HEK293 (cell line): Measurements from ENCODE around the gene GLRX5.

Source experiments
- CTCF ChIA-PET: fragments of 350-600 bp; formaldehyde crosslinking; extraction: SDS; loops from one replicate; lab custom pipeline; 2021; ENCODE audit warnings: antibody characterized with exemption; lab: Yijun Ruan, JAX
- POLR2A ChIA-PET: fragments of 300-600 bp; formaldehyde crosslinking; extraction: SDS; loops from one replicate; lab custom pipeline; 2020; ENCODE audit warnings: antibody characterized with exemption, inconsistent platforms; lab: Yijun Ruan, JAX
- H3K27ac ChIP-seq: fragments of 200-500 bp; sonication (Bioruptor generic); 2 replicates; pipeline ENCODE4 v1.5.1; 2014; ENCODE audit warnings: low read depth, low read length, control low read depth, inconsistent platforms; ENCODE audit errors: extremely low read depth
- H3K36me3 ChIP-seq, 2 experiments: fragments of 200-500 bp in 1 of 2; sonication (Bioruptor generic) in 1 of 2; 1 replicate in 1 of 2; 2 replicates in 1 of 2; pipeline ENCODE4 v1.5.1; 2014 to 2017; ENCODE audit warnings: inconsistent platforms in 2 of 2, low read length in 2 of 2; ENCODE audit not compliant: control insufficient read depth in 2 of 2, insufficient read depth in 1 of 2
- H3K4me1 ChIP-seq: fragments of 200-500 bp; sonication (Bioruptor generic); 2 replicates; pipeline ENCODE4 v1.5.1; 2014; ENCODE audit warnings: mild to moderate bottlenecking, low read length, inconsistent platforms; ENCODE audit not compliant: control insufficient read depth, insufficient read depth
- H3K4me3 ChIP-seq: 2 replicates; pipeline ENCODE4 v1.5.1; 2011; ENCODE audit warnings: low read depth, mild to moderate bottlenecking, control low read depth, low read length, moderate library complexity
- H3K9me3 ChIP-seq: fragments of 200-500 bp; sonication (Bioruptor generic); 2 replicates; pipeline ENCODE4 v1.5.1; 2014; ENCODE audit warnings: low read depth, low read length, inconsistent platforms; ENCODE audit not compliant: control insufficient read depth, insufficient read depth
- BCL11A ChIP-seq: fragments of 450-650 bp; formaldehyde crosslinking; IDR thresholded peaks from 2 replicates; pipeline ENCODE4 v1.5.1; 2016; ENCODE audit warnings: low read depth, missing biosample characterization, missing genetic modification characterization
- BCL11B ChIP-seq: fragments of 450-650 bp; formaldehyde crosslinking; IDR thresholded peaks from 2 replicates; pipeline ENCODE4 v1.5.1; 2016; ENCODE audit warnings: low read depth, missing biosample characterization, missing genetic modification characterization
- EGR2 ChIP-seq: fragments of 450-650 bp; formaldehyde crosslinking; IDR thresholded peaks from 2 replicates; pipeline ENCODE4 v1.5.1; 2016; ENCODE audit warnings: low read depth, missing biosample characterization, missing genetic modification characterization
- GLI2 ChIP-seq: fragments of 450-650 bp; formaldehyde crosslinking; IDR thresholded peaks from 2 replicates; pipeline ENCODE4; 2017; ENCODE audit warnings: missing biosample characterization, missing genetic modification characterization, low read depth, borderline replicate concordance
- GLI4 ChIP-seq: fragments of 450-650 bp; formaldehyde crosslinking; IDR thresholded peaks from 2 replicates; pipeline ENCODE4 v1.5.1; 2016; ENCODE audit warnings: missing biosample characterization, missing genetic modification characterization
- HOXC10 ChIP-seq: sonication (generic); formaldehyde crosslinking; IDR thresholded peaks from 2 replicates; pipeline ENCODE4 v1.8.1; 2023; ENCODE audit warnings: mild to moderate bottlenecking, missing genetic modification reagents
- INSM2 ChIP-seq: fragments of 450-650 bp; formaldehyde crosslinking; IDR thresholded peaks from 2 replicates; pipeline ENCODE4 v1.5.1; 2016; ENCODE audit warnings: missing biosample characterization, missing genetic modification characterization
- SETDB1 ChIP-seq: IDR thresholded peaks from one replicate; pipeline ENCODE4 v1.6.1; 2017; ENCODE audit warnings: mild to moderate bottlenecking, low read length, moderate library complexity, mixed read lengths; ENCODE audit not compliant: insufficient read length
- ZBTB26 ChIP-seq: fragments of 450-650 bp; formaldehyde crosslinking; optimal IDR thresholded peaks from 2 replicates; pipeline ENCODE3; 2016; ENCODE audit warnings: missing biosample characterization, mild to moderate bottlenecking, missing genetic modification characterization
- ZBTB44 ChIP-seq: fragments of 450-650 bp; IDR thresholded peaks from 2 replicates; pipeline ENCODE4 v1.5.1; 2018; ENCODE audit warnings: missing biosample characterization, mild to moderate bottlenecking, missing genetic modification characterization
- ZFHX2 ChIP-seq: fragments of 450-650 bp; formaldehyde crosslinking; conservative IDR thresholded peaks from 2 replicates; pipeline ENCODE4 v1.5.1; 2016; ENCODE audit warnings: missing biosample characterization, missing genetic modification characterization
- ZNF24 ChIP-seq: fragments of 450-650 bp; formaldehyde crosslinking; IDR thresholded peaks from 2 replicates; pipeline ENCODE4 v1.5.1; 2016; ENCODE audit warnings: missing biosample characterization, missing genetic modification characterization
- ZNF248 ChIP-seq: fragments of 450-650 bp; formaldehyde crosslinking; IDR thresholded peaks from 2 replicates; pipeline ENCODE4 v1.5.1; 2017; ENCODE audit warnings: missing biosample characterization, missing genetic modification characterization
- ZNF513 ChIP-seq: fragments of 450-650 bp; IDR thresholded peaks from 2 replicates; pipeline ENCODE4 v1.5.1; 2018; ENCODE audit warnings: missing biosample characterization, missing genetic modification characterization
- ZNF621 ChIP-seq: fragments of 450-650 bp; formaldehyde crosslinking; IDR thresholded peaks from 2 replicates; pipeline ENCODE4 v1.5.1; 2017; ENCODE audit warnings: missing biosample characterization, missing genetic modification characterization
- ZNF624 ChIP-seq: fragments of 450-650 bp; formaldehyde crosslinking; IDR thresholded peaks from 2 replicates; pipeline ENCODE4 v1.5.1; 2017; ENCODE audit warnings: missing biosample characterization, missing genetic modification characterization
- ZNF704 ChIP-seq: fragments of 450-650 bp; formaldehyde crosslinking; IDR thresholded peaks from 2 replicates; pipeline ENCODE4 v1.5.1; 2016; ENCODE audit warnings: missing biosample characterization, missing genetic modification characterization
- ZNF747 ChIP-seq: fragments of 450-650 bp; formaldehyde crosslinking; IDR thresholded peaks from 2 replicates; pipeline ENCODE4 v1.5.1; 2016; ENCODE audit warnings: missing biosample characterization, missing genetic modification characterization
- ZNF791 ChIP-seq: fragments of 450-650 bp; formaldehyde crosslinking; IDR thresholded peaks from 2 replicates; pipeline ENCODE4 v1.5.1; 2016; ENCODE audit warnings: missing biosample characterization, missing genetic modification characterization
- ZSCAN4 ChIP-seq: fragments of 450-650 bp; formaldehyde crosslinking; IDR thresholded peaks from 2 replicates; pipeline ENCODE4 v1.5.1; 2017; ENCODE audit warnings: missing biosample characterization, missing genetic modification characterization

The GLRX5 gene

GRCh38 chr14:95487669-95488084 is 47.2 kb upstream of the GLRX5 start:
- no peak overlapping the region for H3K4me3 ChIP-seq
- H3K4me1 ChIP-seq, result peaks cover 3% of the 10 kb centered on the region; the same call in 1 of the 2 replicates
- CTCF ChIA-PET, result interaction anchor here (1.4 kb wide), 1 partner anchor 44 kb away, joined by 3 read pairs; no protein-coding TSS in a partner anchor
- POLR2A ChIA-PET, result no interaction called here
- H3K9me3 ChIP-seq, result no peaks in the 10 kb centered on the region
- H3K27ac ChIP-seq, result no peak overlapping the region
- H3K36me3 ChIP-seq, result no peaks in the 10 kb centered on the region
- TF ChIP-seq GLI2 (tag by site-specific recombination) (no peak), EGR2 (tag by site-specific recombination) (peak; percentile 95), ZNF24 (no peak), ZFHX2 (peak; percentile 90), GLI4 (tag by site-specific recombination) (no peak), ZNF513 (0 out of 2 replicates have a peak, but pooled peaks have one; percentile 29), ZNF624 (no peak)

- CTCF ChIA-PET, result interaction anchor here (0.7 to 1.4 kb wide), 3 partner anchors 27 to 47 kb away, joined by 3 to 4 read pairs (median 3); no protein-coding TSS in a partner anchor
- Histone ChIP-seq H3K9me3 (no peaks in the 10 kb centered on the region), H3K36me3 (no peaks in the 10 kb centered on the region), H3K4me1 (no peaks in the 10 kb centered on the region), H3K4me3 (no peak overlapping the region), H3K27ac (no peak overlapping the region)
- TF ChIP-seq ZBTB26 (tag by site-specific recombination) (no peak), ZNF791 (tag by site-specific recombination) (no peak), BCL11B (tag by site-specific recombination) (no peak)
- POLR2A ChIA-PET, result no interaction called here
Measured at GRCh38 chr14:95488376-95489213, 46.3 kb upstream of the GLRX5 start.

- H3K36me3 ChIP-seq, result no peaks in the 10 kb centered on the region
- ChIA-PET CTCF (interaction anchor here (1.2 kb wide), 1 partner anchor 26 kb away, joined by 3 read pairs; no protein-coding TSS in a partner anchor), POLR2A (no interaction called here)
- H3K4me1 ChIP-seq, result no peaks in the 10 kb centered on the region
- H3K27ac ChIP-seq, result no peak overlapping the region
- no peaks in the 10 kb centered on the region for H3K9me3 ChIP-seq
- H3K4me3 ChIP-seq, result no peak overlapping the region
- TF ChIP-seq HOXC10 (CRISPR knock-in tag) (no peak), ZNF704 (tag by site-specific recombination) (no peak), INSM2 (tag by site-specific recombination) (no peak), ZNF248 (tag by site-specific recombination) (no peak), ZNF747 (tag by site-specific recombination) (no peak), ZNF621 (tag by site-specific recombination) (no peak), ZSCAN4 (no peak), SETDB1 (no peak), ZBTB44 (tag by site-specific recombination) (no peak), BCL11A (tag by site-specific recombination) (no peak)
Measured at GRCh38 chr14:95489214-95490137, 45.4 kb upstream of the GLRX5 start.
